CD4-positive, alpha-beta T cell treated with Interleukin-4 for 4 hours (primary cell): Measurements from ENCODE around the gene VSTM2L.

Experiments used
- DNase-seq: peaks from one replicate; pipeline ENCODE4 v3.0.0-alpha.2; 2020

The VSTM2L gene

DNA sequence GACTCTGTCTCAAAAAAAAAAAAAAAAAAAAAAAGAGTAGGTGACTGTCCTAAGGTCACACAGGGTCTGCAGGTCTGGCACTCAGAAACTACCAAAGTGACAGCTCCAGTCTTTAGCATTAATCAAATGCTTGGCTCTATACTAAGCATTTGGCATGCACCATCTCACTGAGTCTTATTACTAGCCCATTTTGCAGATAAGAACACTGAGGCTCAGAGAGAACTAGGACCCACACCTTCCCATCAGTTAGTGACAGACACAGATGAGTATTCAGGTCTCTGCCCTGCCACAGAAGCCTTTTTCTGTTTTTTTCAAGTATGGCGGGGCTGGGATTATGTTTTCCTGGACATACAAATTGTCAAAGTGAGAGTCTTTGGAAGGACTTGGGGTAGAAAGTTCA, 23.1 kb upstream of the VSTM2L start:
- no peak for DNase-seq

- DNase-seq, result no peak
Measured at GRCh38 chr20:37880726-37881591, 22.0 kb upstream of the VSTM2L start.

DNA sequence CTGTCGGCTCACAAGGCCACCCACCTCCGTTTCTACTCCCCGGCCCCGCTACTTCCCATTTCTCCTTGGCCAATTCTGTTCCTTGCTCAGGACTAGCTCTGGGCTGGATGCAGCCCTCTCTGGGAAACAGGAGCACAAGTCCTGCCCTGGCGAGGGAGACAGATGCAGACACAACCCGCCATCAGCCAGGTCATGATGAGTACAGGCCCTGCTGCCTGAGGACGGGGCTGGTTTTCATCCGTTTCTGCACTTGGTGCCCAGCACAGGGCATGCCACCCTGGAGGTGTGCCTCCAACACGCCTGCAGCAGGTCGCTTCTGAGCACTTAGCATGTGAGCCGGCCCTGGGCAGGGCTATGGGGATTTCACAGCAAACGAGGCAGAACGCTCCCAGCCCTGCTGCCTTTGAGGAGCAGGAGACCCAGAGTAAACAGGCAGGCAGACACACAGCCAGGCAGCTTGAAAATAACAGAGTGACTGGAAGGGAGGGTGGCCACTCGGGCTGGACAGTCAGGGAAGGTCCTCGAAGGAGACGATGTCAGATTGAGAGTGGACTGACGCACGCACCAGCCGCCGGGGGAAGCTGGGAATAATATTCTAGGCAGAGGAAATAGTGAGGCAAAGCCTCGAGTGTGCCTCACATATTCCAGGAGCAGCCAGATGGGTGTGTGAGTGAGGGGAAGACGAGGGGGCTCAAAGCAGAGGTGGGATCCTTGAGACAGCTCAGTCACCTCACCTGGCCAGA, 21.2 kb upstream of the VSTM2L start:
- DNase-seq, result no peak

DNA sequence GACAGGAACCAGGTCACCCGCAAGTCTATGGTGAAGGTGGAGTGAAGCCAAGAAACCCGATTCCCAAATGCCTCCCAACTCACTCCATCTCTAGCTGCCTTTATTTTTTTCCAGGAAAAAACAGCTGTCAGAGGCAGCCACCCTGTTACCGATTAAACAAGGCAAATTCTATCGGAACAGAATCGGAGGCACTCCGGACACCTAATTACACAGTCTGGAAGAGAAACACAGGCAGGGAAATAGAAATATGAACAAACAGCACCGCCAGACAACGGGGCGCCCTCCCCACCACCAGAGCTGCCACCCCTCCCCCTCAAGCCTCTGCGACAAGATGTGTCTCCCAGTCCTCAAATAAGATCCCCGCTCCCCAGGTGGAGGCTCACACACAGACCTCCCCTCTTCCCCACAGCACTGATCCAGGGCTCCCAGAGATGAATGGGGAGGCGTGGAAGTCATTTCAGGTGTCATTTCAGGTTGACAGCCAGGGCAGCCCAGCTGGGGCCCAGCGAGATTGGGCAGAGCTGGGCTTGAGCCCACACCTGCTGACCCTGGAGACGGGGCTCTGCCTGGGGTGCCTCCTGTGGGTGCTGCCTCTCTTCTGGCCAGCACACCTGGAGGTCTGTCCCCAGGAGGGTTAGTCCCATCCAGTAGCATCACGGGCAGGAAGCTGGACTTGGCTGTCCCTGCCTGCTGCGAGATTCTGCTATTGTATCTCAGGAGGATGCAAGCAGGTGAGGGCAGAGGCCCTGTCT, 19.8 kb upstream of the VSTM2L start:
- DNase-seq, result no peak

- no peak for DNase-seq
Measured at GRCh38 chr20:37885042-37885441, 17.9 kb upstream of the VSTM2L start.

- no peak for DNase-seq
Measured at GRCh38 chr20:37885593-37886503, 17.1 kb upstream of the VSTM2L start.

GRCh38 chr20:37886851-37887297, 16.1 kb upstream of the VSTM2L start:
- no peak for DNase-seq

- DNase-seq, result no peak
Measured at GRCh38 chr20:37888641-37889040, 14.3 kb upstream of the VSTM2L start.

- no peak for DNase-seq
Measured at GRCh38 chr20:37890108-37890507, 12.8 kb upstream of the VSTM2L start.

DNA sequence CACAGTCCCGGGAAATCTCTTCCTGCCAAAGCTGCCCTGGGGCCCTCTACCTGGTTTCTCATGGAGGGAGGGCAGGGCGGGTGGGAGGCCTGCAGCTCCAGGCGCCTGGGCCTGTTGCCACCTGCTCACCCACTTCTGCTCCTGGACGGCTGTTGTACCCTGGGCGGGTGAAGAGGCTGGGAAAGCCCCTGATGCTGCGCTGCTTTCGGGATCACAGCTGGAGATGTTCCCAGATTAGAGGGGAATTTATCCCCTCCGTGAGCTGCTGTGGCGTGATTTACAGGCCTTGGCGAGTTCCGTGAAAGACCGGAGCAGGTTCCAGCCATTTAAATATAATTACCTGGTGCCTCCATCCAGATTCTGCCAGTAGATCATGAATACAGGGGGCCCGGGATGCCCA, 12.3 kb upstream of the VSTM2L start:
- DNase-seq, result no peak

DNA sequence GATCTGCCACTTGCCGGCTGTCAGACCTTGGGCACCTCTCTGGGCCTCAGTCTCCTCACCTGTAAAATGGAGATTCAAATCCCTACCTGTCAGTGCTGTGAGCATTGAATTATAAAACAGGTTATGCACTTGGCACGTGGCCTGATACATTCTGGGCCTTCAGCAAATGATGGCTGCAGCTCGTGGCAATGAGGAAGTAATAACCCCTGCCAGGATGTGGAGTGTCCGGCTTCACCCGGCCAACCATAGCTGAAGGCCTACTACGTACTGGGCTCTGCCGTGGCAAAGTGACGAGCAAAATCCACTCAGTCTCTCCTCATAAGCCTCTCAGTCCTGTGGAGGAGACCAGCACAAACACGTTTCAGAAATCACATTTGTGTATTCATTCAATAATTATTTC, 10.9 kb upstream of the VSTM2L start:
- no peak for DNase-seq

DNA sequence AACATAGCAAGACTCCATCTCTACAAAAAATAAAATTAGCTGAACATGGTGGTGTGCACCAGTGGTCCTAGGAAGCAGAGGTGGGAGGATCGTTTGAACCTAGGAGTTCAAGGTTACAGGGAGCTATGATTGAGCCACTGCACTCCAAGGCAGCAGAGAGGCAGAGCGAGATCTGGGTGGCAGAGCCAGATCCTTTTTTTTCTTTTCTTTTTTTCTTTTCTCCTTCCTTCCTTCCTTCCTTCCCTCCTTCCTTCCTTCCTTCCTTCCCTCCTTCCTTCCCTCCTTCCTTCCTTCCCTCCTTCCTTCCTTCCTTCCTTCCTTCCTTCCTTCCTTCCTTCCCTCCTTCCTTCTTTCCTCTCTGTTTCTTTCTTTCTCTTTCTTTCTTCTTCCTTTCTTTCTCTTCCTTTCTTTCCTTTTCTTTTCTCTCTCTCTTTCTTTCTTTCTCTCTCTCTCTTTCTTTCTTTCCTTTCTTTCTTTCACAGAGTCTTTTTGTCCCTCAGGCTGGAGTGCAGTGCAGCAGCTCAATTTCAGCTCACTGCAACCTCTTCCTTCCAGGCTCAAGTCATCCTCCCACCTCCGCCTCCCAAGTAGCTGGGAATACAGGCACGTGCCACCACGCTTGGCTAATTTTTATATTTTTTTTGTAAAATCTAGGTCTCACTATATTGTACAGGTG, 9.2 kb upstream of the VSTM2L start:
- no peak for DNase-seq

DNA sequence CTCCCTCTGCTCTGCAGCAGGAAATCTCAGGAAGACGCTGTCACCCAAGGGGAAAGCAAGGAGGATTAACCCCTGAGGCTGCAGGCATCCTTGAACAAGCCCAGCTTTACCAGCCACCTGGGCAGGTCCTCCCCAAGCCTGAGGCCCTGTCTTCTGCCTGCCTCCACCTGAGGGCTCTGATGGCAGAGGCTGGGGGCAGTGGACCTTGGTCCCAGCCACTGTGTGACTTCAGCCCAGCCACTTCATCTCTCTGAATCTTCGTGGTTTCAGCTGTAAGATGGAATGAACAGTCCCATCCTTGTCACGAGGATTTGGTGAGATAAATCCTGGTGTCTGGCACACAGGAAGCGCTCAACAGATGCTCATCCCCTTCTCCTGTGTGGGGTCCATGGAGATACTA, 8.5 kb upstream of the VSTM2L start:
- DNase-seq, result no peak

- DNase-seq, result no peak
Measured at GRCh38 chr20:37895166-37895565, 7.8 kb upstream of the VSTM2L start.

DNA sequence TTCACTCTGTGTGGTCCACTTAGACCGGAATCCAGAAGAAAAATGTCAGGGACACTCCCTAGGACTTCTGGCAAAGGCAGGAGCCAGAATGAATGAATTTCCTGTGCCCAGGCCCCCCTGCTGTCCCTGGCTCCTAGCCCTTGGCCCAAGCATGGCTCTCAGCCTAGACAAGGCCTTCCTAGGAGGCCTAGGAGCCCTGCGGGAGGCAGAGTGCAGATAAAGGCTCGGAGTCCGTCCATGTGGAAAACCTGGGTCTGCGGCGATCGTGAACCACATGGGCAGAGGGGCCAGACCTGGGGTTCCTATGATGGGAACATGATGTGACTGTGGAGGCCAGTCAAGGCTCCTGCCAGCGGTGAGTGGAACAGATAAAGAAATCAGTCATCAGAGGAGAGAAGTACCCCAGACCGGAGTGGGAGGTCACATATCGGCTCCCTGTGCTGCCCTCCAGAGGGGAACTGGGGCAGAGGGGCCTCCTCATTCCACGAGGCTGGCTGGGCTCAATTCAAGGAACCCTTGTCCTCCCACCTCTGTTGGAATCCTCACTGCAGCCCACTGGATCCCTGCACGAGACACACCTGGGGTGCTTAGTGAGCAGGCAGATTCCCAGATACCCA, 5.9 kb upstream of the VSTM2L start:
- DNase-seq, result no peak

GRCh38 chr20:37898233-37899104, 4.5 kb upstream of the VSTM2L start:
- DNase-seq, result no peak

DNA sequence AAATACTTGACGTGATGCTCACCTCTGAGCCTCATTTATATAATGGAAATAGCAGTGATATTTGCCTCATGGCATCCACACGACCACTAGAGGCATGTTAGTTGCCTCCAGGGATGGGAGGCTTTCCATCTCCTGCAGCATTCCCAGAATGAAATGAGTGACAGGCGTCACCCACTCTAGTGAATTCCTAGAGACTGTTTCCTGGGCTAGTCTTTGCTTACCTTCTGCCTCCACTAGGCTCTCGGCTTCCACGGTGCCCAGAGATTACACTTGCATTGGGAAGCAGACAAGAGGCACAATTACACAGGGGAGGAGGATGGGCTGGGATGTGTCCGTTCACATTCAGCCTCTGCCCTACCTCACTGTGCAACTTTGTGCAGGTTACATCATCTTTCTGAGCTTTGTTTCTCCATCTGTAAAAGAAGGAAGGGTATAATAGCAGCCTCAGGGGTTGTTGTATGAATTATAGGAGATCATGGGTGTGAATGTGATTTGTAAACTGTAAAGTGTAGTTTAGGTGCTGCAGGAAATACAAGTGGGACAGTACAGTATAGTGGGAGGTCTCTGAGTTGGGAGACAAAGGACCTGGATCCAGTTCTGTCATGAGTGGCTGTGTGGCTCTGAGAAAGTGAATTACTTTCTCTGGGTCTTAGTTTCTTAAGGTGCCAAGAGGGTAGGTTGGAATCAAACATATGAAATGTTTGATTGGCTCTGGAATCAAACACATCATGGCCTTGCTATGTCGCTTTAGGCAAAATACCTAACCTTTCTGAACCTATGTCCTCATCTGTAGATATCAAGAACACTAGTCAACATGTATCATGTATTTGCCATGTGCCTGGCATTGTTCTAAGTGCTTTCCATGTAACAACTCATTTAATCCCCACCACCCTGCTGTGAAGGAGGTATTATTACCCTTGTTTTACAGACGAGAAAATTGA, 3.6 kb upstream of the VSTM2L start:
- no peak for DNase-seq

DNA sequence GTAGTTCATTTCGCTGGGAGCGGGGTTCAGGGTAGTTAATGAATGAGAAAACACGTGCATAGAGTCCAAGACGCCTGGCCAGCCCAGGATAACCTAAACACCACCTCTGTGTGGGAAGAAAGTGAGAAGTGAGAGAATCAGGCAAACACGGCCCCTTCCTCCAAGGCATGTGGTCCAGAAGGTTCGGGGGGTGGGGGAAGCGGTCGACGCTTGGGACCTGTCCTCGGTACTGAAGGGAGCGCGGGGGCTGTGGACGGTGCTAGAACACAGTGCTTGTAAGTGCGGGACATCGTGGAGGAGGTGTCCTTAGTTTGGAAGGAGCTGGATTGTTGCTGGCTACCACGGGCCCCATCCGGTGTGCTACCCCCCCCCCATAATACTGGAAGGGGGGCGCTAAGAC, 1.7 kb upstream of the VSTM2L start:
- DNase-seq, result no peak
